NT2/D1 (cell line): Measurements from ENCODE around the gene IDH2.

Source experiments
- SUZ12 ChIP-seq: IDR thresholded peaks from 2 replicates; pipeline ENCODE4 v1.6.1; 2011; ENCODE audit not compliant: insufficient read length, insufficient read depth; ENCODE audit errors: extremely low read depth
- YY1 ChIP-seq: IDR thresholded peaks from 2 replicates; pipeline ENCODE4 v1.6.1; 2011; ENCODE audit not compliant: insufficient read length, insufficient read depth
- ZNF274 ChIP-seq: IDR thresholded peaks from 2 replicates; pipeline ENCODE4 v1.6.1; 2011; ENCODE audit warnings: mild to moderate bottlenecking, low read depth, low read length

DNA sequence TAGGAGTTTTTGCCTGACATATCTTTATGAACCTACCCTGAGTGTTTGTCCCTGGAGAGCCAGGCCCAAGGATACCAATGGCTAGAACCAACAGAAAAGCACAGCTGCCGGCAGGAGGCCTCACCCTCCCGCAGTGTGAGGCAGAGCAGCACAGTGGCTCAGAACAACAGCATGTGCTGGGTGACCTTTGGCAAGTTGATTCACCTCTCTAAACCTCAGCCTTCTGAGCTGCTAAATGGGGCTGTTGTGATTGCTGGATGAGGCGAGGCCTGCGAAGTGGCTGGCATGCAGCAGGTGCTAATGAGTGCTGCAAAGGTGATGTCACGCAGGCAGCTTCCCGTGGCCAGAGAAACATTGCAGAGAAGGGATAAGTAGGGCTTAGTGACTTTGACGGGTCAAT, 23.3 kb downstream of the IDH2 start:
- TF ChIP-seq YY1 (no peak), ZNF274 (no peak), SUZ12 (no peak)
